Measurements from ENCODE around the gene TLE2. TPM values are rescaled to one million over a fixed set of nuclear protein-coding genes. Genes with fewer than 3 reads are reported as not detected.

TLE2 gene
- polyA plus RNA-seq, 1 donor (not counting 4 experiments of a cell fraction or from before 2014, with no cell fraction given) = 0.88 TPM

DNA sequence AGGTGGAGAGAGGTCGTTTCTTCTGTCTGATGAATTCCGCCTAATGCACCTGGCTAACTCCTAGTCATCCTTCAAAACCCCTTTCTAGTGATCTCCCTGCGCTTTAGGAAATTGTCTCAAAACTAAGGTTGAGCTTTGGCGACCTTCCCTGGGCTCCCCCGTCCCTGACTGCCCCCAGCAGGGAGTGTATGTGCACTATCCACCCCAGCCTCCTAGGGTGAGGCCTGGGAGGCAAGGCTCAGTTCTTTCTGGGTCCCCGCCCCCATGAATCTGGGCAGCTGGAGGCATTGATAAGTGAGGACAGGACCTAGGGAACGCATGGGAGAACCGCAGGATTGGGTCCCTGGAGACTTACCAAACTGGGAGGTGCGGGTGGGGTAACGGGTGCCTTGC, 51.3 kb downstream of the TLE2 start:
- Histone ChIP-seq H3K79me2 (ENCODE audit: control insufficient read depth, insufficient read depth, low read length) (no peaks in the 10 kb centered on the region), H3K4me2 (ENCODE audit: control insufficient read depth, extremely low read depth, insufficient read depth, low read depth, low read length) (peak overlapping the region; percentile 48), H3K9ac (ENCODE audit: control insufficient read depth, extremely low read depth, insufficient read depth, low read length) (no peak overlapping the region), H3K4me1 (ENCODE audit: control insufficient read depth, extremely low read depth, insufficient read depth, low read length) (peaks cover 11% of the 10 kb centered on the region), H3K27me3 (ENCODE audit: control insufficient read depth, extremely low read depth, insufficient read depth, low read length) (peaks cover 9% of the 10 kb centered on the region), H3K36me3 (ENCODE audit: control insufficient read depth in 2 of 2, extremely low read depth in 1 of 2, insufficient read depth in 2 of 2, low read length in 2 of 2) (no peaks in the 10 kb centered on the region), H3K9me3 (ENCODE audit: control insufficient read depth, low read depth, low read length) (no peaks in the 10 kb centered on the region), H2AFZ (ENCODE audit: control insufficient read depth, low read length) (peak overlapping the region; percentile 53), H3K4me3 (ENCODE audit: control insufficient read depth in 2 of 3, extremely low read depth in 1 of 3, insufficient read depth in 2 of 3, low read depth in 1 of 3, low read length in 3 of 3) (peak overlapping the region in 2 of 3 experiments; percentile 1 to 14), H4K20me1 (ENCODE audit: control insufficient read depth, extremely low read depth, insufficient read depth, low read length) (no peaks in the 10 kb centered on the region), H3K9me1 (ENCODE audit: control insufficient read depth, extremely low read depth, insufficient read depth, low read length) (no peaks in the 10 kb centered on the region), H3K27ac (ENCODE audit: control insufficient read depth, insufficient read depth, low read length) (no peak overlapping the region)
- TF ChIP-seq CTCF (optimal IDR thresholded peaks at IDR 0.05 in 1 of 3, IDR thresholded peaks at IDR 0.05 in 1 of 3, conservative IDR thresholded peaks at IDR 0.05 in 1 of 3; ENCODE audit: extremely low read depth in 1 of 3, insufficient read depth in 2 of 3, low read length in 3 of 3) (no peak), EZH2 (IDR thresholded peaks at IDR 0.05; ENCODE audit: low read length) (no peak)
- dilution Hi-C loops (cut with MboI; ENCODE audit: extremely low pct_ligation_motif_present, low sequenced_read_pairs) = no loop called here
- no peak for DNase-seq (ENCODE audit: low read depth, low spot score)
- FAIRE-seq = no peak

GRCh38 chr19:2977001-2977745, 51.9 kb downstream of the TLE2 start, which contains the start of gene TLE6:
TSS of gene TLE6 (plus strand) at chr19:2977564. CDS start at chr19:2978234, 670 bp downstream.
- Histone ChIP-seq H2AFZ (ENCODE audit: control insufficient read depth, low read length) (peak within 1 kb of the TSS; percentile 89), H3K4me2 (ENCODE audit: control insufficient read depth, extremely low read depth, insufficient read depth, low read depth, low read length) (peak within 1 kb of the TSS; percentile 97), H3K27ac (ENCODE audit: control insufficient read depth, insufficient read depth, low read length) (peak within 1 kb of the TSS; percentile 18), H3K4me1 (ENCODE audit: control insufficient read depth, extremely low read depth, insufficient read depth, low read length) (peaks cover 7% of the 10 kb centered on the region), H3K9ac (ENCODE audit: control insufficient read depth, extremely low read depth, insufficient read depth, low read length) (peak within 1 kb of the TSS; percentile 63), H3K4me3 (ENCODE audit: control insufficient read depth in 2 of 3, extremely low read depth in 1 of 3, insufficient read depth in 2 of 3, low read depth in 1 of 3, low read length in 3 of 3) (peak within 1 kb of the TSS; percentile 36 to 83 (median 76)), H3K9me1 (ENCODE audit: control insufficient read depth, extremely low read depth, insufficient read depth, low read length) (no peaks in the 10 kb centered on the region), H3K79me2 (ENCODE audit: control insufficient read depth, insufficient read depth, low read length) (no peaks in the 10 kb centered on the region), H3K27me3 (ENCODE audit: control insufficient read depth, extremely low read depth, insufficient read depth, low read length) (peaks cover 9% of the 10 kb centered on the region), H3K36me3 (ENCODE audit: control insufficient read depth in 2 of 2, extremely low read depth in 1 of 2, insufficient read depth in 2 of 2, low read length in 2 of 2) (no peaks in the 10 kb centered on the region), H3K9me3 (ENCODE audit: control insufficient read depth, low read depth, low read length) (no peaks in the 10 kb centered on the region), H4K20me1 (ENCODE audit: control insufficient read depth, extremely low read depth, insufficient read depth, low read length) (no peaks in the 10 kb centered on the region)
- FAIRE-seq (peak; percentile 59), DNase-seq (ENCODE audit: low read depth, low spot score) (no peak)
- TF ChIP-seq EZH2 (IDR thresholded peaks at IDR 0.05; ENCODE audit: low read length) (no peak), CTCF (optimal IDR thresholded peaks at IDR 0.05 in 1 of 3, IDR thresholded peaks at IDR 0.05 in 1 of 3, conservative IDR thresholded peaks at IDR 0.05 in 1 of 3; ENCODE audit: extremely low read depth in 1 of 3, insufficient read depth in 2 of 3, low read length in 3 of 3) (no peak)
- dilution Hi-C loops (cut with MboI; ENCODE audit: extremely low pct_ligation_motif_present, low sequenced_read_pairs) = no loop called here

Data from keratinocyte (primary cell).